ENCODE results near the gene FAM210B. TPM values are rescaled to one million over a fixed set of nuclear protein-coding genes. Genes with fewer than 3 reads are reported as not detected.

Gene FAM210B
- total and polyA plus RNA-seq, 9 of the 15 experiments (the other 6 are each of a cell fraction or from before 2014, with no cell fraction given): 12.1 to 87.3 (median 47.6) TPM

Other genes starting within 250 kb of the FAM210B start
- gene MC3R, start 110.2 kb upstream of the FAM210B start, total RNA-seq (2014; rRNA removed): not detected in 2 replicates
- gene MC3R, start 110.2 kb upstream of the FAM210B start, total RNA-seq (2014; rRNA removed; fragmentation: Illumina TruSeq; extraction: Trizol): not detected in 2 replicates
- gene MC3R, start 110.2 kb upstream of the FAM210B start, total RNA-seq (2015; rRNA removed; fragmentation: Illumina TruSeq; extraction: Trizol): not detected in 2 replicates
- not detected in 2 replicates for gene MC3R, start 110.2 kb upstream of the FAM210B start, total RNA-seq (2021)
- gene MC3R, start 110.2 kb upstream of the FAM210B start, polyA plus RNA-seq (2011; rRNA removed): not detected in 2 replicates
- not detected in 2 replicates for gene MC3R, start 110.2 kb upstream of the FAM210B start, polyA plus RNA-seq (2014; fragmentation: Illumina TruSeq; extraction: Trizol)
- gene MC3R, start 110.2 kb upstream of the FAM210B start, polyA plus RNA-seq (2014; fragmentation: Nextera tagmentation; extraction: Ambion mirVana): not detected
- not detected in 2 replicates for gene MC3R, start 110.2 kb upstream of the FAM210B start, polyA plus RNA-seq (2014; rRNA removed)
- 72.7 and 78.4 TPM in 2 replicates for gene AURKA, start 33.2 kb downstream of the FAM210B start, total RNA-seq (2014; rRNA removed)
- gene AURKA, start 33.2 kb downstream of the FAM210B start, total RNA-seq (2014; rRNA removed; fragmentation: Illumina TruSeq; extraction: Trizol): 113 and 126 TPM in 2 replicates
- gene AURKA, start 33.2 kb downstream of the FAM210B start, total RNA-seq (2015; rRNA removed; fragmentation: Illumina TruSeq; extraction: Trizol): 102 and 105 TPM in 2 replicates
- gene AURKA, start 33.2 kb downstream of the FAM210B start, total RNA-seq (2021): 97.4 and 101 TPM in 2 replicates
- gene AURKA, start 33.2 kb downstream of the FAM210B start, polyA plus RNA-seq (2011; rRNA removed): 112 and 148 TPM in 2 replicates
- 128 and 162 TPM in 2 replicates for gene AURKA, start 33.2 kb downstream of the FAM210B start, polyA plus RNA-seq (2014; fragmentation: Illumina TruSeq; extraction: Trizol)
- gene AURKA, start 33.2 kb downstream of the FAM210B start, polyA plus RNA-seq (2014; fragmentation: Nextera tagmentation; extraction: Ambion mirVana): 100 to 1,000 TPM; 130 to 153 TPM
- 105 and 106 TPM in 2 replicates for gene AURKA, start 33.2 kb downstream of the FAM210B start, polyA plus RNA-seq (2014; rRNA removed)
- 30.8 and 36.3 TPM in 2 replicates for gene CSTF1, start 33.7 kb downstream of the FAM210B start, total RNA-seq (2014; rRNA removed)
- 53.4 and 55.2 TPM in 2 replicates for gene CSTF1, start 33.7 kb downstream of the FAM210B start, total RNA-seq (2014; rRNA removed; fragmentation: Illumina TruSeq; extraction: Trizol)
- gene CSTF1, start 33.7 kb downstream of the FAM210B start, total RNA-seq (2015; rRNA removed; fragmentation: Illumina TruSeq; extraction: Trizol): 43.7 and 45.6 TPM in 2 replicates
- gene CSTF1, start 33.7 kb downstream of the FAM210B start, total RNA-seq (2021): 44.4 and 48.9 TPM in 2 replicates
- 76.6 and 92.5 TPM in 2 replicates for gene CSTF1, start 33.7 kb downstream of the FAM210B start, polyA plus RNA-seq (2011; rRNA removed)
- 48.1 and 56.6 TPM in 2 replicates for gene CSTF1, start 33.7 kb downstream of the FAM210B start, polyA plus RNA-seq (2014; fragmentation: Illumina TruSeq; extraction: Trizol)
- gene CSTF1, start 33.7 kb downstream of the FAM210B start, polyA plus RNA-seq (2014; fragmentation: Nextera tagmentation; extraction: Ambion mirVana): 100 to 1,000 TPM in 1 of 2 experiments, 10 to 100 TPM in 1; 74.1 to 110 TPM
- gene CSTF1, start 33.7 kb downstream of the FAM210B start, polyA plus RNA-seq (2014; rRNA removed): 33.5 and 40.7 TPM in 2 replicates
- 26.7 and 27.1 TPM in 2 replicates for gene CASS4, start 53.3 kb downstream of the FAM210B start, total RNA-seq (2014; rRNA removed)
- 23.4 and 29.3 TPM in 2 replicates for gene CASS4, start 53.3 kb downstream of the FAM210B start, total RNA-seq (2014; rRNA removed; fragmentation: Illumina TruSeq; extraction: Trizol)
- gene CASS4, start 53.3 kb downstream of the FAM210B start, total RNA-seq (2015; rRNA removed; fragmentation: Illumina TruSeq; extraction: Trizol): 25.3 and 25.6 TPM in 2 replicates
- gene CASS4, start 53.3 kb downstream of the FAM210B start, total RNA-seq (2021): 27.8 and 36.8 TPM in 2 replicates
- gene CASS4, start 53.3 kb downstream of the FAM210B start, polyA plus RNA-seq (2011; rRNA removed): 53.2 and 53.8 TPM in 2 replicates
- gene CASS4, start 53.3 kb downstream of the FAM210B start, polyA plus RNA-seq (2014; fragmentation: Illumina TruSeq; extraction: Trizol): 35.3 and 41.6 TPM in 2 replicates
- gene CASS4, start 53.3 kb downstream of the FAM210B start, polyA plus RNA-seq (2014; fragmentation: Nextera tagmentation; extraction: Ambion mirVana): 1 to 10 TPM; 8.1 to 8.8 TPM
- 21.7 and 30.0 TPM in 2 replicates for gene CASS4, start 53.3 kb downstream of the FAM210B start, polyA plus RNA-seq (2014; rRNA removed)
- 67.0 and 69.1 TPM in 2 replicates for gene RTF2, start 109.7 kb downstream of the FAM210B start, total RNA-seq (2014; rRNA removed)
- gene RTF2, start 109.7 kb downstream of the FAM210B start, total RNA-seq (2014; rRNA removed; fragmentation: Illumina TruSeq; extraction: Trizol): 62.1 and 69.8 TPM in 2 replicates
- 67.9 and 70.4 TPM in 2 replicates for gene RTF2, start 109.7 kb downstream of the FAM210B start, total RNA-seq (2015; rRNA removed; fragmentation: Illumina TruSeq; extraction: Trizol)
- gene RTF2, start 109.7 kb downstream of the FAM210B start, total RNA-seq (2021): 83.5 and 84.9 TPM in 2 replicates
- 82.3 and 87.4 TPM in 2 replicates for gene RTF2, start 109.7 kb downstream of the FAM210B start, polyA plus RNA-seq (2011; rRNA removed)
- gene RTF2, start 109.7 kb downstream of the FAM210B start, polyA plus RNA-seq (2014; fragmentation: Illumina TruSeq; extraction: Trizol): 85.1 and 90.7 TPM in 2 replicates
- 100 to 1,000 TPM; 114 to 177 TPM for gene RTF2, start 109.7 kb downstream of the FAM210B start, polyA plus RNA-seq (2014; fragmentation: Nextera tagmentation; extraction: Ambion mirVana)
- gene RTF2, start 109.7 kb downstream of the FAM210B start, polyA plus RNA-seq (2014; rRNA removed): 80.1 and 85.0 TPM in 2 replicates
- not detected in 2 replicates for gene FAM209A, start 165.8 kb downstream of the FAM210B start, total RNA-seq (2014; rRNA removed)
- gene FAM209A, start 165.8 kb downstream of the FAM210B start, total RNA-seq (2014; rRNA removed; fragmentation: Illumina TruSeq; extraction: Trizol): 0.15 TPM in 1 of 2 replicates, not detected in the other
- not detected in 2 replicates for gene FAM209A, start 165.8 kb downstream of the FAM210B start, total RNA-seq (2015; rRNA removed; fragmentation: Illumina TruSeq; extraction: Trizol)
- not detected in 2 replicates for gene FAM209A, start 165.8 kb downstream of the FAM210B start, total RNA-seq (2021)
- gene FAM209A, start 165.8 kb downstream of the FAM210B start, polyA plus RNA-seq (2011; rRNA removed): 0.11 TPM in 2 replicates
- not detected in 2 replicates for gene FAM209A, start 165.8 kb downstream of the FAM210B start, polyA plus RNA-seq (2014; fragmentation: Illumina TruSeq; extraction: Trizol)
- gene FAM209A, start 165.8 kb downstream of the FAM210B start, polyA plus RNA-seq (2014; fragmentation: Nextera tagmentation; extraction: Ambion mirVana): under 1 TPM in 1 of 2 experiments, not detected in 1; 0.08 TPM
- 0.23 TPM in 1 of 2 replicates, not detected in the other for gene FAM209A, start 165.8 kb downstream of the FAM210B start, polyA plus RNA-seq (2014; rRNA removed)
- not detected in 2 replicates for gene FAM209B, start 174.3 kb downstream of the FAM210B start, total RNA-seq (2014; rRNA removed)
- 0.29 TPM in 1 of 2 replicates, not detected in the other for gene FAM209B, start 174.3 kb downstream of the FAM210B start, total RNA-seq (2014; rRNA removed; fragmentation: Illumina TruSeq; extraction: Trizol)
- not detected in 2 replicates for gene FAM209B, start 174.3 kb downstream of the FAM210B start, total RNA-seq (2015; rRNA removed; fragmentation: Illumina TruSeq; extraction: Trizol)
- gene FAM209B, start 174.3 kb downstream of the FAM210B start, total RNA-seq (2021): not detected in 2 replicates
- gene FAM209B, start 174.3 kb downstream of the FAM210B start, polyA plus RNA-seq (2011; rRNA removed): 0.35 and 0.36 TPM in 2 replicates
- not detected in 2 replicates for gene FAM209B, start 174.3 kb downstream of the FAM210B start, polyA plus RNA-seq (2014; fragmentation: Illumina TruSeq; extraction: Trizol)
- under 1 TPM in 1 of 2 experiments, not detected in 1; 0.34 TPM for gene FAM209B, start 174.3 kb downstream of the FAM210B start, polyA plus RNA-seq (2014; fragmentation: Nextera tagmentation; extraction: Ambion mirVana)
- gene FAM209B, start 174.3 kb downstream of the FAM210B start, polyA plus RNA-seq (2014; rRNA removed): 0.40 TPM in 1 of 2 replicates, not detected in the other